Activated effector memory CD4-positive, alpha-beta T cell treated with Interleukin-2 at 50 U/mL for 16 hours (primary cell): Measurements from ENCODE around the gene RRBP1.
A peak's percentile ranks its signal among the peaks of the same experiment; 100 is the strongest.

Experiments
- DNase-seq: peaks from one replicate; pipeline ENCODE4 v3.0.0-alpha.2; 2020

Gene RRBP1

DNA sequence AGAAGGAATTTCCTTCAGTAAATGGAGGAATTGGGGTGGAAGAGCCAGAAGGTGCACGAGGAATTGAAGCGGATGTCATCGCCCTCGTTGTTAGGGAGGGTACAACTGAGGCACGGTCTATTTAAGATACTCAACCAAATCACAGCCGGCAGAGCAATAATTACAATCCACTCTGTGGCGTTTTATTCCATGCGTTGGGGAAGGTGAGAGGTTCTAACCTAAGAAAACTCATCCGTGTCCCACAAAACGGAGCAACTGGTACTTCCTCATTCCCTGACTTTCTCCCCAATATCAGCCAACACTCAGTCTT lies 802 bp upstream of the RRBP1 start:
- DNase-seq, result no peak

- no peak for DNase-seq
These were observed 328 bp downstream of the RRBP1 start for GRCh38 chr20:17681726-17682102.

GRCh38 chr20:17680836-17681725 lies 961 bp downstream of the RRBP1 start:
- peak; percentile 70 for DNase-seq

DNA sequence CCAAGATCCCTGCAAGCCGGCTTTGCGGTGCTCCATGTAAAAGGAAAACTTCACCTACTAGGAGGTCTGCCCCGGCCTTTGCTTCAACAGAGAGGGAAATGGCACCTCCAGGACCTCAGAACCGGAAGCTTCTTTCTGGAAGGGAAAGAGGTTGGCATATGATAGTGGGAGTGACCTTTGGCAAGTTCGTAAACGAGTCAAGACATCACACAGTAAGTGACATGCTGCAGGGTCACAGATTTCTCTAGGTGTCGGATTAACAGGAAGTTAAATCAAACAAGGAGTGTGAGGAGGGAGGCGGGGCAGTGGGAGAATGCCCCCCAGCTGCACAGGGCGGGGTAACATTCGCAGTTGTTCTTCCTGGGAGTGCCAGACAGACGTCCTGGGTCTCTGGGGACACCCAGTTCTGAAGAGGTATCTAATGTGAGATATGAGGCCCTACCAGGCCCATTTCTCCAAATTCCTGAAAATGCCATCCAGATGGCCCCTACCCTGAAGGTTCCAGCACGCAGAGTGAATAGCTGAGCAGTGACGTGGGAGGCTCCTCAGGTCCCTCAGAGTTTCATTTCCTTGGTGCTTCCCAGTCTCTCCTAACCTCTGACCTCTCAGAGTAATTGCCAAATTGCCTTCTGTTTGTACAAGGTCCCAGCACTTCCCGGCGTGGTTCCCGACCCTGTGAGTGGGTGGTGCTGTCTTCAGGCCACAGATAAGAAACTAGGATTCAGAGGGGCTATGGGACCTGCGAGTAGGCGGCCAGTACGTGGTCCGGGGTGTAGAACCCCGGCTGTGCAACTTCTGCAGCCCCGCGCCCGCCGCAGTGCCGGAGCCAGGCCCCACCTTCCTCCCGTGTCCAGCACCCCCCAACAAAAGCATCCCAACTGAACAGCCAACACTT lies 1.9 kb downstream of the RRBP1 start:
- no peak for DNase-seq

DNA sequence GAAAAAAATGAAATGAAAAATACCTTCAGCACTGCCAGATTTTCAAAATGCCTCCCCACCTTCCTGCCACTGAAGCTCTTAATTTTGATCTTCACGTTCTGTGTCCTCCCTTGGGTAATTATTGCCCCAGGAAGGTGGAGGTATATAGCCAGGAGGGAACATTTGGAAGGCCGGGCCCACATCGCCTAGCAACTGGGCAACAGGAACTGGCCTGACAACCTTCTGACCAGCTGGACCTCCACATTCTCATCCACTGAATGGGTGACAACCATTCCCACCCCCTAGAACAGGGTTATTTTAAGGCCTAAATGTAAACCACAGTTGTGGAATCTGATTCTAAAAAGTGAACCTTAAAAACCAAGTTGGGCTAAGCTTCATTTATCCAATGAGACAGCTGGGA lies 3.2 kb downstream of the RRBP1 start:
- DNase-seq, result no peak

DNA sequence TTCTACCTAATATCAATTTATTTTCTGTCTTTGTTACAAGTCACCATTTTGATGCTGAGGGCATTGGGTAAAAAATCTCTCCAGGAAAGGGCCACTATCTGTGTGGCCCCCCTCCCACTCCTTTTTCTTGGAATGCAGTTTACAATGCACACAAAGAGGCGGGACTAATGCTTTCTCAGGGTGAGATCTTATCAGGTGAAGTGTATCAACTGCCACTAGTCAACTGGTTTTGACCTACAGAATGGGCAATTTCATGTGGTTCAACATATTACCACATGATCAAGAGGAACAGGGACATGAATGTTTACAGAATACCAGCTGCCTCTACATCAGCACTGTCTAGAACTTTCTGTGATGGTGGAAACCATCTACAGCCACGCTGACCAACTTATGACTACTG lies 3.7 kb downstream of the RRBP1 start:
- no peak for DNase-seq

GRCh38 chr20:17676942-17677341 lies 5.1 kb downstream of the RRBP1 start:
- DNase-seq, result no peak

- no peak for DNase-seq
These were observed 5.7 kb downstream of the RRBP1 start for GRCh38 chr20:17676378-17676759.

DNA sequence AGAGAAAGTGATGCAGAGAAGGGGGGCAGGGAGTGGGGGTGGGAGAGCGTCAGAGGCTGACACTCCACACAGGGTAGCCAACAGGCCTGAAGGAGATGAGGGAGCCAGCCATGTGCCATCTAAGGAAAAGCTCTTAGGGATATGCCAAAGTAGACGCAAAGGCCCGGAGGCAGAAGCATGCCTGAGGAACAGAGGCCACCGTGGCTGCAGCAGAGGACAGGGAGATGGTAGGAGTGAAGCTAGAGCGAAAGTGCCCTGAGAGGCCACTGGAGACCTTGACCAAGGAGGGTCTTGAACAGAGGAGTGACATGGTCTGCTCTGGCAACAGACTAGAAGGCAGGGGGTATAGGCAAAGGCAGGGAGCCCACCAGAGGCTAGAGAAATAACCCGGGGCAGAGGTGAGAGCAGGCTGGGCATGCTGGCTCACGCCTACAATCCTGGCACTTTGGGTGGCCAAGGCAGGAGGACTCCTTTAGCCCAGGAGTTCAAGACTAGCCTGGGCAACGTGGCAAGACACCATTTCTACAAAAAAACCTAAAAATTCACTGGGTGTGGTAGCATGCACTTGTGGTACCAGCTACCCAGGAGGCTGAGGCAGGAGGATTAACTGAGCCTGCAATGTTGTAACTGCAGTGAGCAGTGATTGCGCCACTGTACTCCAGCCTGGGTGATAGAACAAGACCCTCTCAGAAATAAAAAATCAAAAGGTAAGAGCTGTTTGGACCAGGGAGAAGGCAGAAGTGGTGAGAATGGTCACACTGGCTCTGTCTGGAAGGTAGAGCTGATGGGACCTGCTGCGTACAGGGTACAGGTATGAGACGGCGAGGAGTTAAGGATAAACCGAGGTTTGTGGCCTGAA lies 6.3 kb downstream of the RRBP1 start:
- DNase-seq, result no peak

- no peak for DNase-seq
These were observed 7.1 kb downstream of the RRBP1 start for GRCh38 chr20:17674722-17675518.

GRCh38 chr20:17673084-17673483 lies 9.0 kb downstream of the RRBP1 start:
- no peak for DNase-seq

DNA sequence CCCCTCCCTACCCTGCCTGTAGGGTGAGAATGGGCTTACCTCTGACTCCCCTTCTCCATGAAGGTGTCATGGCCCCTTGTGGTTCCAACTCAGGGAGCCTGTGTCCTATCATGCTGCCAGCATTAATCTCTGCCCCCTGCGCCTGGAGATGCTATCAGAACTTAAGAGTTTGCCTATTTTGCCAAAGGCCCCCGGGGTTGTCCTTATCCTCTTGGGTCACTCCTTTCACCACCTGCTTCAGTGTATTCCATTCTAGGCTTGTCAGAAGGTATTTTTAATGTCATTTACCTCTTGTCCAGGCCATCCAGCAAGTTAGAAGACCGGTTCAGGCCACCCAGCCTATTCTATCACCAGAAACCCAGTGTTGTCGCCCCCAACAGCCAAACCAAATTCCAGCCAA lies 10.5 kb downstream of the RRBP1 start:
- no peak for DNase-seq

DNA sequence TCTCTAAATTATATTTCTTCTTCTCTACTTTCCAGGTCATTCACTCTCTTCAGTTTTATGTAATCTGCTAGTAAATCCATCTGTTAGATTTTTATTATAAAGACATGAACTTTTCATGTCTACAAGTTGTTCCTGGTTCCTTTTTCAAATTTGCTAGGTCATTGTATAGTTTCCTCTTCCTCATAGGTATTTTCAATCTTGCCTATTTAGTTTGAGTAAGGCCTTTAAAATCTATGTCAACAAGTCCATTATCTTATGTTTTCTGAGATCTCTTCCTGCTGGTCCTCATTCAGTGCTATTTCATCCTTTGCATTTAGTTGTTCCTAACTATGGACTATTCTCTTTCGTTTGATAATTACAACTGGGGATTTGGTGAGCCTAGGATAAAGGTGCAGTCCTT lies 11.0 kb downstream of the RRBP1 start:
- DNase-seq, result no peak

DNA sequence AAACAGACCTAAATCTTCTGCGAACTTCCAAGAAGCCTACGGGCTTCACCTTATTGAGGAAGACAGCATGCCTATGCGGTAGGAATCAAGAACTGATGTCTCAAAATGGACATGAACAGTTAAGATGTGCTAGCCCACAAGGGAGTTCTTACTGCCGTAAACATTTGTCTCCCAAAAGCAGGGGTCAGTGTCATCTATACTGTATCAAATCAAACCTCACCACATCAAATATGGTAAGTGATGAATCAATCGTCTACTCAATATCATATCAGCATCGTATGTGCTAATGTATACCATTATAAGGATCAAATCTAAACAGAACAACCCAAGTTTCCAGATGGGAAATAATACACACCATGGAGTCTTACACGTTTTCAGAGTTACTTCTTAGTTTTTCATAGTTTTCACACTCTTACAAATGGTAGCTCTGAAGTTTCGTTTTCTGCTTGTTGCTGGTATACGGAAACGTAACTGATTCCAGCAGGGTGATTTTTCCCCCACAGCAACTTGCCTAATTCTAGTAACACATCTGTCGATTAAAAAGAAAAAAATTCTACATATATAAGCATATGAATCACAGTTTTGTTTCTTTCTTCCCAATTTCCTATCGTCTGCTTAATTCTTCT lies 12.6 kb downstream of the RRBP1 start:
- no peak for DNase-seq

DNA sequence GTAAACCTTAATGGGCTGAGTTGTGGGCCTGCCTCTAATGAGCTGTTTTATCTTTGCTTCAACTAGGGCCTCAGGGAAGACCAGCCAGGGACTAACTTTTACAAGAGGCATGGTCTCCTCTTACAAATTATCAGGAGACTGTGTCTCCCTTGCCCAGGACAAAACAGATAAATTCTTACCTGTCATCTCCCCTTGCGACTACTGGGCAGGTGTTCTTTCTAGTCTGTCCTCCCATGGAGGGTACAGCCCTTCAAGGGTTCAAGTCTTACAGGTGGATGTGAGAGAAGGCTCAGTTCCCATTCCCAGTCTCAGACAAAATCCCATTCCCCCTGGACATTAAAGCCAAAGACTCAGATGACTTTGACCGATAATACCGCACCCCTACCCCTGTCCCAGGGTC lies 13.6 kb downstream of the RRBP1 start:
- no peak for DNase-seq

- no peak for DNase-seq
These were observed 14.6 kb downstream of the RRBP1 start for GRCh38 chr20:17667445-17667844.

- no peak for DNase-seq
These were observed 15.6 kb downstream of the RRBP1 start for GRCh38 chr20:17666481-17666880.

- DNase-seq, result no peak
These were observed 16.3 kb downstream of the RRBP1 start for GRCh38 chr20:17665756-17666155.

DNA sequence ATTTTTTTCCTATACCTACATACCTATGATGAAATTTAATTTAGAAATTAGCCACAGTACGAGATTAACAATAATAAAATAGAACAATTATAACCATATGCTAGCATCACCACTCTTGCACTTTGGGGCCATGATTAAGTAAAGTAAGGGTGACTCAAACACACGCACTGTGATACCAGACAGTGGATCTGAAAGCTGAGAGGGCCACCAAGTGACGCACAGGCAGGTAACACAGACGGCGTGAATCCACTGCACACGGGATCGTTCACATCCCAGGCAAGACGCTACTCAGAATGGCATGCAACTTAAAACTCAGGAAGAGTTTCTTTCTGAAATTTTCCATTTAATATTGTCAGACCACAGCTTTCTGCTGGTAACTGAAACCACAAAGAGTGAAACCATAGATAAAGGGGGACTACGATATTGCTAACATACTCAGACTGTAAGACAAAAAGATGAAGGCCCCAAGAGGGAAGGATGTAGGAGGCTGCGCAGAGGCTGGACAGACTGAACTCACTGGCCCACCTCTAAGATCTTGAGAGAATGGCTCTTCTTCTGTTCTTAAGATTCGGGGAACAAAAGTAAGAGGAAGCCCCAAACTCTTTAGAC lies 17.9 kb downstream of the RRBP1 start:
- DNase-seq, result no peak

DNA sequence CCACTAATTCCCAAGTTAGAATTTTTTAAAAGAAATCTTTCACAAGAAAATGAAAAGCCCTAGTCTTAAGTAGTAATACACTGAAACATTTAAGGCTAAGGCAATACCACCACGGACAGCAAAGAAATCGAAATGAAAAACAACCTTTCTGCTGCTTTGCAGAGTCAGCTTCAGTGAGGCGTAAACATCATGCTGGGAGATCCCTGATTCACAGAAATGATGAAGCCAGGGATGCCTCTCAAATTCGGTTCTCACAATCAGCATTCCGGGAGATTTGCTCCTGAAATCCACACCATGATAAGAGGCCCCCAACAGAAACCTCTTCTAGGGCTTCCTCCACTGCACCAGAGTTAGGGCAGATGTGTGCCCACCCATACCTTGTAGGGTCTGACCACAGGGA lies 18.6 kb downstream of the RRBP1 start:
- no peak for DNase-seq

- no peak for DNase-seq
These were observed 19.0 kb downstream of the RRBP1 start for GRCh38 chr20:17663040-17663399.
